Transverse colon (tissue), 4 donors: ENCODE results near the gene TF. TPM values are rescaled to one million over a fixed set of nuclear protein-coding genes. Genes with fewer than 3 reads are reported as not detected.

ENCODE experiments used
- DNase-seq: peaks from one replicate; pipeline ENCODE4 v3.0.0-alpha.2; 2019
- H3K27ac ChIP-seq, 4 donors: fragments of 200-600 bp; sonication (generic); 2 replicates each; pipeline ENCODE4 v1.5.1; 2016 to 2018; ENCODE audit warnings: inconsistent platforms in 4 of 4
- H3K27me3 ChIP-seq: fragments of 200-600 bp; sonication (generic); 2 replicates; pipeline ENCODE4 v1.5.1; 2017; ENCODE audit warnings: inconsistent platforms
- H3K36me3 ChIP-seq, 4 donors: fragments of 200-600 bp; sonication (generic); 2 replicates each; pipeline ENCODE4 v1.5.1; 2017 to 2019; ENCODE audit warnings: inconsistent platforms in 4 of 4
- H3K4me1 ChIP-seq, 4 donors: fragments of 200-600 bp; sonication (generic); 2 replicates each; pipeline ENCODE4 v1.5.1; 2017 to 2020; ENCODE audit warnings: inconsistent platforms in 4 of 4
- H3K4me3 ChIP-seq, 4 donors: fragments of 200-600 bp; sonication (generic); 1 replicate in 1 of 4; 2 replicates in 3 of 4; pipeline versions ENCODE4 v1.5.1 to v1.6.1; 2017 to 2019; ENCODE audit warnings: inconsistent platforms in 4 of 4
- H3K9me3 ChIP-seq, 2 donors: fragments of 200-600 bp; sonication (generic); 2 replicates each; pipeline ENCODE4 v1.5.1; 2017 to 2019; ENCODE audit warnings: inconsistent platforms in 2 of 2
- EP300 ChIP-seq: sonication (generic); formaldehyde crosslinking; IDR thresholded peaks from one replicate; pipeline ENCODE4 v1.6.1; 2017; ENCODE audit warnings: antibody characterized with exemption, low read depth
- POLR2A ChIP-seq: fragments of 450-650 bp; IDR thresholded peaks from one replicate; pipeline ENCODE4 v1.6.1; 2016; ENCODE audit warnings: antibody characterized with exemption, mild to moderate bottlenecking, moderate library complexity
- POLR2AphosphoS5 ChIP-seq, 3 donors: sonication (generic); formaldehyde crosslinking; IDR thresholded peaks; one replicate each; pipeline ENCODE4 v1.6.1; 2016; ENCODE audit warnings: antibody characterized with exemption in 3 of 3
- WGBS, 2 donors: methylation state at CpG; one replicate each; pipeline ENCODE4 v1.1.5; 2018; ENCODE audit warnings: low coverage in 1 of 2; 5-methylcytosine and 5-hydroxymethylcytosine counted together
- in situ Hi-C, 4 donors: fragments of 200-750 bp; cut with MboI; loops; one replicate each; pipeline versions ENCODE4 v1.15.0 to v1.15.1; 2017; ENCODE audit warnings: low sequenced_read_pairs in 3 of 4, low pct_ligation_motif_present in 1 of 4, low pct_unique_long_range_greater_than_20kb in 1 of 4
- intact Hi-C: fragments of 100-400 bp; cut with DNase I; formaldehyde crosslinking; loops from one replicate; pipeline ENCODE4 v1.15.1; 2023; ENCODE audit warnings: low total_unique reads
- total RNA-seq, 4 donors: library from RNA; depleted of rRNA; stranded (reverse); fragments of >200 nt; gene quantifications; one replicate each; pipeline ENCODE4 v1.1.0, GENCODE V29; 2016
- TF ChIP-seq, protein P1 (sequence below), 5 experiments: fragments of 200-600 bp in 3 of 5; fragments of 450-650 bp in 2 of 5; sonication (generic) in 3 of 5; IDR thresholded peaks; 1 replicate in 2 of 5; 2 replicates in 3 of 5; pipeline ENCODE4 v1.5.1; 2016 to 2017; ENCODE audit warnings: antibody characterized with exemption in 5 of 5, inconsistent platforms in 3 of 5, mild to moderate bottlenecking in 2 of 5, moderate library complexity in 1 of 5

TF gene
- total RNA-seq, 4 donors from 2014 or later, result 0.96 to 7.1 (median 1.1) TPM; not detected in 1

DNA sequence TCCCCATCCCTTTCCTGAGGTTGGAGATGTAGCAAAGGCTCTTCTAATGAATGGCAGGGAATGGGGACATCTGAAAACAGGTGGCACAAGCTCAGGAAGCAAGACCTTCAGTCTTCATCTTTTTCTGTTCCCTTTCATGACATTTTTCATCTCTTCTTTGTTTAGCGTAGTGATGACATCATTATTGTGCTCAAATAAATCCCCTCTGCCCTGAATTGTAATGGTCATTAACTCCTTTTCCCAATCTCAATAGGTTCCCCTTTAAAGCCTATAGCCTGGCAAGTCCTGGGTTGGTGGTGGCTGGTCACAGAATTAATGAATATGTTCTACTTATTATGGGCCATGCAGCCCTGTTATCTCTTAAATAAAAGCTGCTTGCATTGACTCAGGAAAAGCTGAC lies 21.4 kb downstream of the TF start:
- H3K4me1 ChIP-seq, result no peaks in the 10 kb centered on the region
- no peak for DNase-seq
- H3K9me3 ChIP-seq, result no peaks in the 10 kb centered on the region
- WGBS, 2 donors, result 90% methylated on average over 1 of the region's 1 CpG
- in situ Hi-C loops (no loop called here), intact Hi-C loops (no loop called here)
- no peak overlapping the region for H3K4me3 ChIP-seq
- H3K36me3 ChIP-seq, result no peaks in the 10 kb centered on the region
- TF ChIP-seq, protein P1, sequence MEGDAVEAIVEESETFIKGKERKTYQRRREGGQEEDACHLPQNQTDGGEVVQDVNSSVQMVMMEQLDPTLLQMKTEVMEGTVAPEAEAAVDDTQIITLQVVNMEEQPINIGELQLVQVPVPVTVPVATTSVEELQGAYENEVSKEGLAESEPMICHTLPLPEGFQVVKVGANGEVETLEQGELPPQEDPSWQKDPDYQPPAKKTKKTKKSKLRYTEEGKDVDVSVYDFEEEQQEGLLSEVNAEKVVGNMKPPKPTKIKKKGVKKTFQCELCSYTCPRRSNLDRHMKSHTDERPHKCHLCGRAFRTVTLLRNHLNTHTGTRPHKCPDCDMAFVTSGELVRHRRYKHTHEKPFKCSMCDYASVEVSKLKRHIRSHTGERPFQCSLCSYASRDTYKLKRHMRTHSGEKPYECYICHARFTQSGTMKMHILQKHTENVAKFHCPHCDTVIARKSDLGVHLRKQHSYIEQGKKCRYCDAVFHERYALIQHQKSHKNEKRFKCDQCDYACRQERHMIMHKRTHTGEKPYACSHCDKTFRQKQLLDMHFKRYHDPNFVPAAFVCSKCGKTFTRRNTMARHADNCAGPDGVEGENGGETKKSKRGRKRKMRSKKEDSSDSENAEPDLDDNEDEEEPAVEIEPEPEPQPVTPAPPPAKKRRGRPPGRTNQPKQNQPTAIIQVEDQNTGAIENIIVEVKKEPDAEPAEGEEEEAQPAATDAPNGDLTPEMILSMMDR (IDR thresholded peaks at IDR 0.05), result no peak
- TF ChIP-seq POLR2A (no peak), EP300 (no peak), POLR2AphosphoS5 (IDR thresholded peaks at IDR 0.05) (no peak)
- H3K27me3 ChIP-seq, result no peaks in the 10 kb centered on the region
- H3K27ac ChIP-seq, result no peak overlapping the region

DNA sequence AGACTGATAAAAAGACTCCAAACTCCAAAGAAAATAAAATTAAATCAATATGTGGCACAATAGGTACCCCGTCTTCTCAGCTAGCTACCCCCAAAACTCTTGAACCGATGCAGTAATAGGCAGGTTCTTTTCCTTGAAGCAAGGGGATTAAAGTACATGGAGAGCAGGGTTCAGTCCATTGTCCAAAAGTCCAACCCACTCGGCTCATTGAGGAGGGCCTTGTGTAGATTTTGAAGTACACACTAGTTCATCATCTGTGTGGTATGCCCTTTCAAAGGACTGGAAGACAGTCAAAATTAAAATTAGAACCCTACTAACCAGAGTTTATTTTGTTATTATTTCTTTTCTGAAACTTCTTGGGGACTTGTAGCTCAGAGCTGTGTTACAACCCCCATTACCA lies 23.3 kb downstream of the TF start:
- 75 to 83% methylated on average over 3 of the region's 3 CpGs for WGBS, 2 donors

DNA sequence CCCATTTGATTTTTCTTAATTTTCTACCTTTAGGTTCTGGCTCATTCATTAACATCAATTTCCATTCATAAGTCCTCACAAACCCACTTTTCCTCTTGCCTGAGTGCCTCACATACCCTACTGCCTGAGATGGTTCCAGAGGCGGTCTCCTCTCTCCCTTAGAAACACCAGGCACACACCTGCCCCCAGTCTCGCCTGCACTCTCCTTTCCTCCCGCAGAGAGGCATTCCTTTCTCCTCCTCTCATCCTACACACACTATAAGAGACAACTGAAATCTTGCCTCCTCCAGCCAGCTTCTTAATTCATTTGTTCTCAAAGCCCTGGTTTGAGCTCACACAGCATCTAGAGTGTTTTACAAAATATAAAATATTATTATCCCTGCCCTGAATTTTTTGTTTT lies 27.5 kb downstream of the TF start:
- Histone ChIP-seq H3K36me3 (no peaks in the 10 kb centered on the region), H3K4me1 (no peaks in the 10 kb centered on the region), H3K27me3 (no peaks in the 10 kb centered on the region), H3K27ac (no peak overlapping the region), H3K4me3 (no peak overlapping the region), H3K9me3 (no peaks in the 10 kb centered on the region)
- in situ Hi-C loops (no loop called here), intact Hi-C loops (no loop called here)
- no peak for DNase-seq
- WGBS, 2 donors, result 71 to 89% methylated on average over 2 to 3 of the region's 3 CpGs
- no peak for TF ChIP-seq EP300
- TF ChIP-seq POLR2A, result no peak
- TF ChIP-seq, protein P1 (IDR thresholded peaks at IDR 0.05), result no peak
- no peak for TF ChIP-seq POLR2AphosphoS5 (IDR thresholded peaks at IDR 0.05)

More for the DNA sequence above, 23.3 kb downstream of the TF start:
- H3K36me3 ChIP-seq, result no peaks in the 10 kb centered on the region
- H3K4me1 ChIP-seq, result no peaks in the 10 kb centered on the region
- H3K9me3 ChIP-seq, result no peaks in the 10 kb centered on the region
- intact Hi-C loops, result no loop called here
- H3K27me3 ChIP-seq, result no peaks in the 10 kb centered on the region
- in situ Hi-C loops, result no loop called here
- no peak for TF ChIP-seq EP300
- TF ChIP-seq, protein P1 (IDR thresholded peaks at IDR 0.05), result no peak
- TF ChIP-seq POLR2AphosphoS5 (IDR thresholded peaks at IDR 0.05), result no peak
- no peak overlapping the region for H3K4me3 ChIP-seq
- no peak for DNase-seq
- H3K27ac ChIP-seq, result no peak overlapping the region

DNA sequence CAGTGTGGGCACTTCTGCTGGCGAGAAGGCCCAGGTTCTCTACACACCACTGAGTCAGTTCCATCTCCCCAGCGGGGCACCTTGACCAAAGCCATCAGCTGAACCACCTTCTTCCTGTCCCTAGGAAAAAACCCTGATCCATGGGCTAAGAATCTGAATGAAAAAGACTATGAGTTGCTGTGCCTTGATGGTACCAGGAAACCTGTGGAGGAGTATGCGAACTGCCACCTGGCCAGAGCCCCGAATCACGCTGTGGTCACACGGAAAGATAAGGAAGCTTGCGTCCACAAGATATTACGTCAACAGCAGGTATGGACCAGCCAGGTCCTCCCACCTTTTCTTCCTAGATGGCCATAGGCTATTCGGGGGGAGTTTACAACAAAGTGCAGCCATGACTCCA lies 29.1 kb downstream of the TF start:
- in situ Hi-C loops (no loop called here), intact Hi-C loops (no loop called here)
- Histone ChIP-seq H3K36me3 (no peaks in the 10 kb centered on the region), H3K27ac (no peak overlapping the region), H3K9me3 (no peaks in the 10 kb centered on the region), H3K4me3 (no peak overlapping the region), H3K27me3 (no peaks in the 10 kb centered on the region), H3K4me1 (no peaks in the 10 kb centered on the region)
- no peak for DNase-seq
- TF ChIP-seq EP300 (no peak), POLR2AphosphoS5 (IDR thresholded peaks at IDR 0.05) (no peak), POLR2A (no peak)
- TF ChIP-seq, protein P1 (IDR thresholded peaks at IDR 0.05), result no peak
- 89% methylated on average over 9 of the region's 9 CpGs; no CpG with 5 or more reads in 1 of the 2 donors for WGBS, 2 donors
